Effector memory CD4-positive, alpha-beta T cell (primary cell): ENCODE results near the gene MIEN1.
"Not testable (repeated sequence)": the region's sequence is repeated elsewhere in the genome, so short reads cannot be mapped to it uniquely, and the experiment has no call there.

Experiments
- DNase-seq, 3 donors: peaks; one replicate each; pipeline ENCODE4 v3.0.0-alpha.2; 2020
- H3K27ac ChIP-seq: 2 replicates; pipeline ENCODE4 v1.7.0; 2013; ENCODE audit warnings: mild to moderate bottlenecking, low read length, moderate library complexity; ENCODE audit not compliant: insufficient read depth, poor library complexity, severe bottlenecking
- H3K27me3 ChIP-seq: replicated peaks from 2 replicates; pipeline ENCODE4 v1.7.0; 2013; ENCODE audit warnings: mild to moderate bottlenecking, low read length; ENCODE audit not compliant: insufficient read depth, control insufficient read depth, poor library complexity, severe bottlenecking
- H3K36me3 ChIP-seq: 2 replicates; pipeline ENCODE4 v1.7.0; 2013; ENCODE audit warnings: mild to moderate bottlenecking, low read length, moderate library complexity; ENCODE audit not compliant: control insufficient read depth, insufficient read depth
- H3K4me1 ChIP-seq: 2 replicates; pipeline ENCODE4 v1.7.0; 2013; ENCODE audit warnings: low read length, mild to moderate bottlenecking; ENCODE audit not compliant: control insufficient read depth, insufficient read depth, poor library complexity, severe bottlenecking
- H3K4me3 ChIP-seq: 2 replicates; pipeline ENCODE4 v1.7.0; 2013; ENCODE audit warnings: low read length, low read depth, mild to moderate bottlenecking; ENCODE audit not compliant: insufficient read depth, poor library complexity, severe bottlenecking
- H3K9me3 ChIP-seq: 2 replicates; pipeline ENCODE4 v1.7.0; 2013; ENCODE audit warnings: mild to moderate bottlenecking, low read length, moderate library complexity; ENCODE audit not compliant: control insufficient read depth

The MIEN1 gene

DNA sequence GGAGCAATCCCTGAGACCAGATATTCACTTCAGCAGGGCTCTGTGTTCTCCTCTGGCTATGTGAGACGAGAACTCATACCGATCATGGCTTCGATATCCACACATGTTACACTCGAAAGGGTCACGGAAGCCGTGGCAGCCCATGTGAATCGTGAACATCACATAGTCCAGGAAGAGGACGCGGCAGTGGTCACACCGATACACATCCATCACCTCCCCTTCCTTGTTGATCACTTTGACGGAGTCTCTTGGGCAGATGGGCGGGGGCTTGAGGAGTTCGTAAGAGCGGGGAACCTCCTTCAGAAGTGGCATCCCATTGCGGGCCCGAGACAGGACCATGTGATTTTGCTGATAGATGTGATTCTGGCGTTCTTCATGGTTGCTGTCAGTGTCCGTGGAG lies 35.4 kb upstream of the MIEN1 start:
- no peak for DNase-seq
- H3K27ac ChIP-seq: no peak overlapping the region
- H3K4me1 ChIP-seq: peaks cover 32% of the 10 kb centered on the region
- peaks cover 53% of the 10 kb centered on the region for H3K36me3 ChIP-seq
- H3K9me3 ChIP-seq: no peaks in the 10 kb centered on the region
- no peaks in the 10 kb centered on the region for H3K27me3 ChIP-seq
- H3K4me3 ChIP-seq: no peak overlapping the region

DNA sequence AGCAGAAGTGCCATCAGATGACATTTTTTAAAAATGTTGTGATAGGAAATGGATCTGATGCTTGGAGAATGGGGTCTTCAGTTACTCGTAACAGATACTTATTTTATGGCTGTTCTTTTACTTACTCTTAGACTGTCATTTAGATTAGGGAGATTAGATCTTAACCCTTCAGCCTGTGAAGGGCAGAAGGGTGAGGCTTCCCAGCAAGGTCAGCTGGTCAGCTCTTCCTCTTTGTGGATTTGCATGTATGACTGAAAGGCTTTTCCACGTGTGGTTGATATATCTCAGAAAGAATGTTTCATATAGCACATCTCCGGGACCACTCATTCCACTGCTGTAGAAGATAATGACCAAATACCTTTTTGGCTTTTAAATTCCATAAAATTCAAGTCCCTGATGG lies 34.8 kb upstream of the MIEN1 start:
- peaks cover 26% of the 10 kb centered on the region for H3K4me1 ChIP-seq
- no peak overlapping the region for H3K4me3 ChIP-seq
- no peaks in the 10 kb centered on the region for H3K27me3 ChIP-seq
- no peaks in the 10 kb centered on the region for H3K9me3 ChIP-seq
- no peak overlapping the region for H3K27ac ChIP-seq
- DNase-seq: no peak
- H3K36me3 ChIP-seq: peaks cover 55% of the 10 kb centered on the region

DNA sequence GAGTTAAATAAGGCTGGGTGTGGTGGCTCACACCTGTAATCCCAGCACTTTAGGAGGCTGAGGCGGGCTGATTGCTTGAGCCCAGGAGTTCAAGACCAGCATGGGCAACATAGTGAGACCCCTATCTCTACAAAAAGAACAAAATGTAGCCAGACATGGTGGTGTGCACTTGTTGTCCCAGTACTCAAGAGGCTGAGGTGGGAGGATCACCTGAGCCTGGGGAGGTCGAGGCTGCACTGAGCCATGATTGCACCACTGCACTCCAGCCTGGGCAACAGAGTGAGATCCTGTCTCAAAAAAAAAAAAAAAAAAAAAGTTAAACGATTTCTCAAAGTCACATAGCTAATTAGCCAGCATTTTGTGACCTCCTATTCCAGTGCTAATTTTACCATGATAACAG lies 33.8 kb upstream of the MIEN1 start:
- H3K4me1 ChIP-seq: peaks cover 19% of the 10 kb centered on the region
- not testable (repeated sequence) for H3K27ac ChIP-seq, DNase-seq, H3K27me3 ChIP-seq, H3K4me3 ChIP-seq, H3K9me3 ChIP-seq
- peaks cover 53% of the 10 kb centered on the region for H3K36me3 ChIP-seq

DNA sequence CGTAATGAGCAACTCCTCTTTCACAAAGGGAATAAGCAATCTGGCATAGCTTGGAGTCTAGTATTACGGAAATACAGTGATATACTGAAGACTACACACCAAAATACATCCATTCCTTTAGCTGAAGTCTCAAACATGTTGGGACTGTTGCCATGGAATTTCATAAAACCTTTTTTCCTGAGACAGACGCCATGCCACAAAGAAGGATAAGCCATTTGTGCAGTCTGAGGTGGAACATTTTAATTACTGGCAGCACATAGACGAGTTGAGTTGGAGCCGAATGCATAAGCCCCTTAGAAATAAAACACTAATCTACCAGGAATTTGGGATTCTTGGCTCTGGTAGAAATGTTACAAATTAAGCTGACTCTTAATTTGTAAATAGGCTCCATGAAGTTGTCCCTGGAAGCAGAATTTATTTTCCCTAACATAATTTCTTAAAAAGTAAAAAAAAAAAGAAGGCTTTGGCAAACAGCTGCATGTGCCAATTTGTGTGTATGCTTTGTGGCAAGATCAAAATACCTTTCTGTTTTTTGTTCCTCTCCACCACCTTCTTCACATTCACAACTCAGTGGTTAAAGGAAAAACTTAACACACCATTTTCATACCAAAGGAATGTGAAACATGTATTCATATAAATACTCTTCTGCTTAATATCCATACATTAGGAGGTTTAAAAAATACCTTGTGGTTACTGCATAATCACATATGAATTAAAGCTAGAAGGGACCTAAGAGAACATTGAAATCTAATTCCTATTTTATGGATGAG lies 32.9 kb upstream of the MIEN1 start:
- Histone ChIP-seq H3K4me3 (no peak overlapping the region), H3K27me3 (no peaks in the 10 kb centered on the region), H3K9me3 (no peaks in the 10 kb centered on the region), H3K4me1 (peaks cover 15% of the 10 kb centered on the region), H3K36me3 (peaks cover 48% of the 10 kb centered on the region), H3K27ac (no peak overlapping the region)
- DNase-seq: no peak

DNA sequence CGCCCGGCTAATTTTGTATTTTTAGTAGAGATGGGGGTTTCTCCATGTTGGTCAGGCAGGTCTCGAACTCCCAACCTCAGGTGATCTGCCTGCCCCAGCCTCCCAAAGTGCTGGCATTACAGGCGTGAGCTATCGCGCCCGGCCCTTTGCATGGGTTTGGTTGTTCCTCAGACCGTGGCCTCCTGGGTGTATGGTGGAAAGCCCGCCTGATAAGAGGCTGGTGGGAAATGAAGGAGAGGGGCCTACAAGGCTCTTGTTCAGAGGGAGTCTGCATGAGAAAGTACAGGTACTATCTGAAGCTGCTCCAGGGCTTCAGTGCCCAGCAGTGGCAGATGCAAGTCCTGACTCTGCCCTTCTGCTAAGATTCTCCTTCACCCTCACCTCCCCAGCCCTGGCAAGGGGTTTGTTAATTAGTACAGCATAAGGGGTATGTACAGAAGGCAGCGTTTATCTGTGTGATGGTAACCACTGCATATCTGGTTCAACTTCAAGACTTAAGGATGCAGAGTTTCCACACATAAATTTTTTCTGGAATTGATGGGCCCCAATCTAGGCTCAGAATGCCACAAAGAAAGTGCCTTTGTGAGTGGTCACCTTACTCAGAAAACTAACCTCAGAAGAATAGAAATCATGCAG lies 31.6 kb upstream of the MIEN1 start:
- no peak overlapping the region for H3K27ac ChIP-seq
- no peak overlapping the region for H3K4me3 ChIP-seq
- no peak for DNase-seq
- H3K27me3 ChIP-seq: no peaks in the 10 kb centered on the region
- H3K4me1 ChIP-seq: peaks cover 24% of the 10 kb centered on the region
- no peaks in the 10 kb centered on the region for H3K9me3 ChIP-seq
- peaks cover 48% of the 10 kb centered on the region for H3K36me3 ChIP-seq

DNA sequence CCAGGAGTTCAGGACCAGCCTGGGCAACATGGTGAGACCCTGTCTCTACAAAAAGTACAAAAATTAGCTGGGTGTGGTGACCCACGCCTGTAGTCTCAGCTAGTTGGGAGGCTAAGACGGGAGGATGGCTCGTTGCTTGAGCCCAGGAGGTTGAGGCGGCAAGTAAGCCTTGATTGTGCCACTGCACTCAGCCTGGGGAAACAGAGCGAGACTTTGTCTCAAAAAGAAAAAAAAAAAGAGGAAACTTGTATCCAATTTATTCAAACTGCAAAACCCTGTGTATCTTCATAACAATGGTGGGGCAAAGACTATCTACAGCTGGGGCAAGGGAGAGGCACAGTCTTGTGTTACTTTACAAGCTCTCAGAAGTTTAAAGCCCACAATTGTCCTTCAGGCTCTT lies 28.9 kb upstream of the MIEN1 start:
- Histone ChIP-seq H3K27me3 (no peaks in the 10 kb centered on the region), H3K4me3 (no peak overlapping the region), H3K36me3 (peaks cover 26% of the 10 kb centered on the region), H3K27ac (no peak overlapping the region), H3K9me3 (no peaks in the 10 kb centered on the region), H3K4me1 (peaks cover 41% of the 10 kb centered on the region)
- no peak for DNase-seq

DNA sequence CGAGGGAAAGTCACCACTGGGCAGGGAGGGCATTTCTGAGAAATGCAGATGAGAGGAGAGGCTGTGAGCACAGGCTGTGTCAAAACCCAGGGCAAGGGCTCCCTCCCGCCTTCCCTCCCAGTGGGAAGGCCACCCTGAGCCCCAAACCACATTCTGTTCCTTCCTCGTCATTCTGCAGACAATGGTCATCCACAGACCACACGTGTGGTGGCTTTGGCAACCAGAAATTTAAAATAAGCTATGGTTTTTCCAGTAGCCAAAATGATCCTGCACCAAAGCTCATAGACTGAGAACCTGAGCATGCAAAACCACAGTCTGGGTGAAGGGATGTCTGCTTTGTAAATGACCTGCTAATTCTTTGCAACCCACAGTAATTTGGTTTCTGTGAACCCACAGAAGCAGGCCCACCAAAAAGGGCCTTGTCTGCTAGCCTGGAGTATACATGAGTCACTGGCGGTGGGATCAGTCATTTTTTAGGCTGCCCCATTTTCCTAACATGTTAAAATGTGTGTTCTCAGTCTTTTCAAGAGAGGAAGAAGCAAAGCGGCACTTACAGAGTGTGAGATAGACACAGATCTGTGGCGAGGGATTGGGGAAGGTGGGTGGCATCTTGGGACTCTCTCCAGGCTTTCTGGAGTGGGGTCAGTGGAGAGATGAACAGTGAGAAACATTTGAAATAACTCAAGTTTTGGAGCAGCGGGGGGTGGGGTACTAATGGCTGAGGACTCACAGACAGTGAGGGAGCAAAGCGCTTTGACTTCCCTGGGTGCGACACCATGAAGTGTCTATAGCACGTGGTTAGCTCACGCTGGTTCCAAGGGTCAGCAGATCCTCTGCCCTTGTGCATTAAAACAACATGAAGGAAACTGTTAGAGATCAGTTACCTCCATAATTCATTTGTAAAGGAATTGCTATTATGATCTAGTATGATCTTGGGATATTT lies 27.9 kb upstream of the MIEN1 start:
- Histone ChIP-seq H3K9me3 (no peaks in the 10 kb centered on the region), H3K4me3 (no peak overlapping the region), H3K4me1 (peaks cover 45% of the 10 kb centered on the region), H3K27ac (peak overlapping the region; percentile 98), H3K36me3 (peaks cover 16% of the 10 kb centered on the region), H3K27me3 (no peaks in the 10 kb centered on the region)
- DNase-seq: peak; percentile 23 to 63 (median 53)

DNA sequence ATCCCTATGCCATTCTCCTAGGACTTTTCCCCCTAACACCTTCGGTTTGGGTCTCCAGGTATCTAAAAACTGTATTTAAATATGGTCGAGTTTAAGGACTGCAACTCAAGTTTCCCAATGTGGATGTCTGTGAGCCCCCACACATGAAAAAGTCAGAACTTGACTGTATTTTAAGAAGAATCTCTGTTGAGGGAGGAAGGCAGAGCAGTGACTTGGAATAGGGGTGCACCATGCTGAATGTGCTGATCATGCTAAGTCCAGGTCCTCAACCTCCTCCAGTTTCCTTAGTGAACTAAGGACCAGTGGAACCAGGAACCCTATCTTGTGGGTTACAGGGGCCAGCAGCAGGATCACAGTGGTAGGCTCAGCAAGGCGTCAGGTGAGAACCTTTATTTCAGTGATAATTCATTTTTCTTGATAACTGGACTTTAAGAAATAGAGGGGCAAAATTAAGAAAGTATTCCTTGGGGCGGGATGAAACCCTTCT lies 26.9 kb upstream of the MIEN1 start:
- peak overlapping the region; percentile 98 for H3K27ac ChIP-seq
- H3K36me3 ChIP-seq: peaks cover 11% of the 10 kb centered on the region
- no peak overlapping the region for H3K4me3 ChIP-seq
- H3K4me1 ChIP-seq: peaks cover 48% of the 10 kb centered on the region
- no peaks in the 10 kb centered on the region for H3K9me3 ChIP-seq
- H3K27me3 ChIP-seq: no peaks in the 10 kb centered on the region
- no peak for DNase-seq

DNA sequence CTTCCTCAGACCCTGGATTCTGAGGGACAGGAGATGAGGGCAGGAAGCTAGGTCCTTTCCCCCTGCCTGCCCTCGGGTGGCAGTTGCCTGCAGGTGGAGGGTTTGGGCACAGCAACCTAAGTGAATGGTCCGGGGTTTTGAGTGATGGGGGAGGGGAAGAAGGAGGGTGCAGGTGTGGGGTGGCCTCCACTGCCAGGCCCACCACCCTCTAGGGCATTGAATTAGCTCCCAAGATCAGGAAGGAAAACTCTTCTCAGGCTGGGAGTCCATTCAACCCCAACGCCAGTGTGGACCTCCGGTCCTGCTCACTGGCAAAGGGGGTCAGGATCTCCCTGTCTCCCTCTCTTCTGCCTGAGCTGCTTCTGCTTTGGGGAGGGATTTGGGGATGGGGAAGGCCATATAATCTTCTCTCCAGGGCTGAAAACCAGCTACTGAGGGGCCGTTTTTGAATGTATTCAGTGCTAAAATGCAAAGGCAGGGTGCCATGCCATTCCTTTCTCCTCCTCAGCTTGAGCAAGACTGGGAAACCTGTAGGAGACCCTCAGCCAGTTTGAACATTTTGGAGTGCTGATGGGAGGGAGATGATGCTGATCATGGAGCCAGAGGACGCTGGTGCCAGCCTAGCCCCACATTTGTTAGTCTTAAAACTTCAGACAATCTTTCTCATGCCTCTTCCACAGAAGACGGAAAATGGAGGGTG lies 26.2 kb upstream of the MIEN1 start:
- Histone ChIP-seq H3K27ac (peak overlapping the region; percentile 98), H3K4me3 (peak overlapping the region; percentile 8), H3K27me3 (no peaks in the 10 kb centered on the region), H3K4me1 (peaks cover 48% of the 10 kb centered on the region), H3K36me3 (peaks cover 7% of the 10 kb centered on the region), H3K9me3 (no peaks in the 10 kb centered on the region)
- no peak for DNase-seq
